Smooth muscle cell (in vitro differentiated cells): Measurements from ENCODE around the gene TMEM63A. TPM values are rescaled to one million over a fixed set of nuclear protein-coding genes. Genes with fewer than 3 reads are reported as not detected.

Experiments used
- DNase-seq: peaks from one replicate; lab custom pipeline; 2025; ENCODE audit not compliant: unreplicated experiment; lab: John Stamatoyannopoulos, UW
- H2AFZ ChIP-seq: fragments of 200-600 bp; sonication (generic); 2 replicates; pipeline ENCODE4 v1.6.0; 2016; ENCODE audit warnings: antibody characterized with exemption, low read depth, mild to moderate bottlenecking
- H3F3A ChIP-seq: fragments of 200-600 bp; sonication (generic); 2 replicates; pipeline ENCODE4 v1.6.0; 2017; ENCODE audit warnings: antibody characterized with exemption, low read depth
- H3K27ac ChIP-seq: fragments of 200-600 bp; sonication (generic); 2 replicates; pipeline ENCODE4 v1.5.1; 2016; ENCODE audit warnings: low read depth, mild to moderate bottlenecking
- H3K27me3 ChIP-seq: fragments of 200-600 bp; sonication (generic); 2 replicates; pipeline ENCODE4 v1.6.1; 2016; ENCODE audit warnings: low read depth, mild to moderate bottlenecking
- H3K36me3 ChIP-seq: fragments of 200-600 bp; sonication (generic); 2 replicates; pipeline ENCODE4 v1.5.1; 2016; ENCODE audit warnings: low read depth
- H3K4me1 ChIP-seq: fragments of 200-600 bp; sonication (generic); 2 replicates; pipeline ENCODE4 v1.5.1; 2016; ENCODE audit warnings: low read depth
- H3K4me2 ChIP-seq: fragments of 200-600 bp; sonication (generic); 2 replicates; pipeline ENCODE4 v1.6.0; 2016; ENCODE audit warnings: mild to moderate bottlenecking
- H3K4me3 ChIP-seq: fragments of 200-600 bp; sonication (generic); 2 replicates; pipeline ENCODE4 v1.5.1; 2016; ENCODE audit warnings: mild to moderate bottlenecking
- H3K79me2 ChIP-seq: fragments of 200-600 bp; sonication (generic); 2 replicates; pipeline ENCODE4 v1.6.0; 2016; ENCODE audit warnings: low read depth, mild to moderate bottlenecking
- H3K9ac ChIP-seq: fragments of 200-600 bp; sonication (generic); 2 replicates; pipeline ENCODE4 v1.6.0; 2016; ENCODE audit warnings: low read depth
- H3K9me3 ChIP-seq: fragments of 200-600 bp; sonication (generic); replicated peaks from 2 replicates; pipeline ENCODE4 v1.5.1; 2016; ENCODE audit warnings: low read depth
- H4K20me1 ChIP-seq: fragments of 200-600 bp; sonication (generic); 2 replicates; pipeline ENCODE4 v1.6.0; 2016; ENCODE audit warnings: low read depth
- CTCF ChIP-seq: fragments of 200-600 bp; sonication (generic); IDR thresholded peaks from 2 replicates; pipeline ENCODE4 v1.5.1; 2017; ENCODE audit warnings: borderline replicate concordance, mild to moderate bottlenecking, antibody characterized with exemption; ENCODE audit not compliant: insufficient read depth, poor library complexity, severe bottlenecking
- WGBS: methylation state at CpG from one replicate; pipeline ENCODE4 v1.1.7; 2016; ENCODE audit warnings: low lambda C conversion rate; 5-methylcytosine and 5-hydroxymethylcytosine counted together
- polyA plus RNA-seq: library from polyadenylated mRNA; unstranded; fragments of >200 nt; fragmentation: Nextera tagmentation; extraction: Ambion mirVana; gene quantifications from 2 replicates; pipeline ENCODE4 v1.2.1, GENCODE V29; 2016
- total RNA-seq: library from RNA; depleted of rRNA; stranded (reverse); fragments of >200 nt; gene quantifications from 2 replicates; pipeline ENCODE4 v1.2.3, GENCODE V29; 2014

The TMEM63A gene
- total and polyA plus RNA-seq, 2 experiments from 2014 or later, result 10.9 to 12.0 TPM

- Histone ChIP-seq H3K27ac (no peak overlapping the region), H4K20me1 (peaks cover 19% of the 10 kb centered on the region), H3K4me1 (no peaks in the 10 kb centered on the region), H3K79me2 (peaks cover 3% of the 10 kb centered on the region), H3F3A (no peaks in the 10 kb centered on the region), H3K27me3 (peaks cover 6% of the 10 kb centered on the region), H3K4me3 (peak overlapping the region; percentile 93), H2AFZ (no peak overlapping the region), H3K36me3 (no peaks in the 10 kb centered on the region), H3K4me2 (peak overlapping the region; percentile 91), H3K9me3 (no peaks in the 10 kb centered on the region), H3K9ac (no peak overlapping the region)
- 84% methylated on average over 7 of the region's 11 CpGs for WGBS
- no peak for DNase-seq
- TF ChIP-seq CTCF, result no peak
These were observed 1.6 kb upstream of the TMEM63A start for GRCh38 chr1:225883616-225884265.

GRCh38 chr1:225882694-225883615, 775 bp upstream of the TMEM63A start:
- peak; percentile 0 for TF ChIP-seq CTCF
- H2AFZ ChIP-seq, result peak overlapping the region; percentile 94
- peaks cover 6% of the 10 kb centered on the region for H3K27me3 ChIP-seq
- peak; percentile 47 for DNase-seq
- H3K4me1 ChIP-seq, result no peaks in the 10 kb centered on the region
- peaks cover 3% of the 10 kb centered on the region for H3K79me2 ChIP-seq
- H3K36me3 ChIP-seq, result no peaks in the 10 kb centered on the region
- WGBS, result 11% methylated on average over 53 of the region's 63 CpGs
- peak overlapping the region; percentile 93 for H3K4me3 ChIP-seq
- no peaks in the 10 kb centered on the region for H3F3A ChIP-seq
- no peaks in the 10 kb centered on the region for H3K9me3 ChIP-seq
- H3K4me2 ChIP-seq, result peak overlapping the region; percentile 91
- peak overlapping the region; percentile 70 for H3K9ac ChIP-seq
- peaks cover 25% of the 10 kb centered on the region for H4K20me1 ChIP-seq
- no peak overlapping the region for H3K27ac ChIP-seq

GRCh38 chr1:225881081-225881958, 860 bp downstream of the TMEM63A start:
- H2AFZ ChIP-seq, result peak overlapping the region; percentile 94
- WGBS, result 18% methylated on average over 25 of the region's 25 CpGs
- H3K27me3 ChIP-seq, result no peaks in the 10 kb centered on the region
- no peak for DNase-seq
- no peaks in the 10 kb centered on the region for H3F3A ChIP-seq
- peak overlapping the region; percentile 93 for H3K4me3 ChIP-seq
- no peaks in the 10 kb centered on the region for H3K9me3 ChIP-seq
- peaks cover 31% of the 10 kb centered on the region for H4K20me1 ChIP-seq
- TF ChIP-seq CTCF, result no peak
- no peaks in the 10 kb centered on the region for H3K4me1 ChIP-seq
- peak overlapping the region; percentile 70 for H3K9ac ChIP-seq
- H3K27ac ChIP-seq, result peak overlapping the region; percentile 11
- H3K79me2 ChIP-seq, result peaks cover 3% of the 10 kb centered on the region
- H3K4me2 ChIP-seq, result peak overlapping the region; percentile 91
- H3K36me3 ChIP-seq, result no peaks in the 10 kb centered on the region
